Hepatocyte (in vitro differentiated cells): Measurements from ENCODE around the gene NHS. TPM values are rescaled to one million over a fixed set of nuclear protein-coding genes. Genes with fewer than 3 reads are reported as not detected.

Experiments
- DNase-seq: peaks from one replicate; pipeline ENCODE4 v3.0.0-alpha.2; 2016; ENCODE audit warnings: low spot score
- H2AFZ ChIP-seq: fragments of 200-600 bp; sonication (generic); 2 replicates; pipeline ENCODE4 v1.6.0; 2016; ENCODE audit warnings: antibody characterized with exemption, mild to moderate bottlenecking
- H3K27ac ChIP-seq: fragments of 200-600 bp; sonication (generic); 2 replicates; pipeline ENCODE4 v1.5.1; 2016; ENCODE audit warnings: mild to moderate bottlenecking
- H3K27me3 ChIP-seq: fragments of 200-600 bp; sonication (generic); 2 replicates; pipeline ENCODE4 v1.6.1; 2016
- H3K36me3 ChIP-seq: fragments of 200-600 bp; sonication (generic); replicated peaks from 2 replicates; pipeline ENCODE4 v1.5.1; 2016; ENCODE audit warnings: low read depth; ENCODE audit not compliant: insufficient read depth
- H3K4me1 ChIP-seq: fragments of 200-600 bp; sonication (generic); 2 replicates; pipeline ENCODE4 v1.5.1; 2016; ENCODE audit warnings: mild to moderate bottlenecking, moderate library complexity; ENCODE audit not compliant: insufficient read depth
- H3K4me2 ChIP-seq: fragments of 200-600 bp; sonication (generic); 2 replicates; pipeline ENCODE4 v1.6.0; 2016
- H3K4me3 ChIP-seq: fragments of 200-600 bp; sonication (generic); 2 replicates; pipeline ENCODE4 v1.5.1; 2016; ENCODE audit warnings: mild to moderate bottlenecking
- H3K79me2 ChIP-seq: fragments of 200-600 bp; sonication (generic); 2 replicates; pipeline ENCODE4 v1.6.0; 2017; ENCODE audit warnings: mild to moderate bottlenecking
- H3K9me2 ChIP-seq: fragments of 200-600 bp; sonication (generic); replicated peaks from 2 replicates; pipeline ENCODE4 v1.6.0; 2017; ENCODE audit warnings: mild to moderate bottlenecking; ENCODE audit not compliant: insufficient read depth
- H3K9me3 ChIP-seq: fragments of 200-600 bp; sonication (generic); 2 replicates; pipeline ENCODE4 v1.5.1; 2016; ENCODE audit warnings: low read depth, mild to moderate bottlenecking
- H4K20me1 ChIP-seq: fragments of 200-600 bp; sonication (generic); 2 replicates; pipeline ENCODE4 v1.6.0; 2016; ENCODE audit warnings: mild to moderate bottlenecking; ENCODE audit not compliant: insufficient read depth, poor library complexity, severe bottlenecking
- EZH2 ChIP-seq: fragments of 200-600 bp; sonication (generic); IDR thresholded peaks from 2 replicates; pipeline ENCODE4 v1.6.1; 2016; ENCODE audit warnings: antibody characterized with exemption, mild to moderate bottlenecking, borderline replicate concordance
- EZH2phosphoT487 ChIP-seq: fragments of 200-600 bp; sonication (generic); IDR thresholded peaks from one replicate; pipeline ENCODE4 v1.6.1; 2018; ENCODE audit warnings: antibody characterized with exemption, mild to moderate bottlenecking, low read depth, moderate library complexity; ENCODE audit not compliant: unreplicated experiment, severe bottlenecking
- WGBS: methylation state at CpG from one replicate; pipeline ENCODE4 v1.1.6; 2016; ENCODE audit warnings: low lambda C conversion rate; ENCODE audit errors: missing lambda C conversion rate; 5-methylcytosine and 5-hydroxymethylcytosine counted together
- polyA plus RNA-seq: library from polyadenylated mRNA; unstranded; fragments of >200 nt; fragmentation: Nextera tagmentation; extraction: Ambion mirVana; gene quantifications from 2 replicates; pipeline ENCODE4 v1.2.1, GENCODE V29; 2016
- total RNA-seq: library from RNA; depleted of rRNA; stranded (reverse); fragments of >200 nt; gene quantifications from 2 replicates; pipeline ENCODE4 v1.2.3, GENCODE V29; 2014
- TF ChIP-seq, protein P1 (sequence below): fragments of 200-600 bp; sonication (generic); IDR thresholded peaks from 2 replicates; pipeline ENCODE4 v1.5.1; 2016; ENCODE audit warnings: antibody characterized with exemption, mild to moderate bottlenecking; ENCODE audit not compliant: poor library complexity

The NHS gene
- total and polyA plus RNA-seq, 2 experiments from 2014 or later = 0.35 to 3.1 TPM

DNA sequence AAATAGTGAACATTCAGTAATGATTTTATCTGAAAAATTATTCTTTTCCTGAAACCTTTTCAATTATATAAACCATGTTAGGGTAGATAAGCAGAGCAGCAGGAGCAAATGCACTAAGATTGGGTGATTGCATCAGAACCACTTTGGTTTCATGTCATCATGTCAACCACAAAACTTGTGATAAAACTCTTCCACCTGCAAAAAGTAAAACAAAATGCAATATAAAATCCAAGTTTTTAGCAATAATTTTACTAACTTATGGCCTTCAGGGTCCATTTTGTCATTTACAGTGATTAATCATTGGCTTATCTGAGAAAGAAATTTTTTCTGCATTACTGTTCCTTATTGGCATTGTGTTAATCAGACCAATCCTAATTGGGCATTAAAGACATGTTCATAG is 42.4 kb downstream of the NHS start:
- no peaks in the 10 kb centered on the region for H4K20me1 ChIP-seq

DNA sequence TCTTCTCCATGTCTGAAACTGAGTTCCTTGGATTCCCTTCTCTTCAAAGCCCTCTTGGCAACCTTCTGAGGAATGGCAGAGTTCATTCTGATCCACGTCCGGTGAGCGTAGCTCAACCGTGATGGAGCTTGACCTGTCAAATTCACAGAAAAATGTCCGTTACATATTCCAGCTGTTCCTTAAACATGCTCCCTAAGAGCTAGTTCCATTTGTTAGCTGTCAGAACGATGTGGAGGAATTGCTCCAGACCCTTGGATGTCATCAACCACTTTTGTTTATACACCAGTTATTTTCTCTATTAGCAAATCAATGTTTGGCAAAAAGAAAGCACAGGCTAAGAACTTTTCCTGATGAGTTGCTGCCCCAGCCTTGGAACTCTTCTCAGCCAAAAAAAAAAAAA is 50.1 kb downstream of the NHS start:
- no peaks in the 10 kb centered on the region for H3K27me3 ChIP-seq
- H3K36me3 ChIP-seq = no peaks in the 10 kb centered on the region
- H3K9me3 ChIP-seq = no peaks in the 10 kb centered on the region
- WGBS = 72% methylated on average over 6 of the region's 6 CpGs
- no peak overlapping the region for H3K4me2 ChIP-seq
- H3K4me3 ChIP-seq = no peak overlapping the region
- H4K20me1 ChIP-seq = no peaks in the 10 kb centered on the region
- H3K4me1 ChIP-seq = no peaks in the 10 kb centered on the region
- no peak overlapping the region for H3K27ac ChIP-seq
- no peaks in the 10 kb centered on the region for H3K79me2 ChIP-seq
- no peak for TF ChIP-seq EZH2phosphoT487
- TF ChIP-seq EZH2 = no peak
- TF ChIP-seq, protein P1, sequence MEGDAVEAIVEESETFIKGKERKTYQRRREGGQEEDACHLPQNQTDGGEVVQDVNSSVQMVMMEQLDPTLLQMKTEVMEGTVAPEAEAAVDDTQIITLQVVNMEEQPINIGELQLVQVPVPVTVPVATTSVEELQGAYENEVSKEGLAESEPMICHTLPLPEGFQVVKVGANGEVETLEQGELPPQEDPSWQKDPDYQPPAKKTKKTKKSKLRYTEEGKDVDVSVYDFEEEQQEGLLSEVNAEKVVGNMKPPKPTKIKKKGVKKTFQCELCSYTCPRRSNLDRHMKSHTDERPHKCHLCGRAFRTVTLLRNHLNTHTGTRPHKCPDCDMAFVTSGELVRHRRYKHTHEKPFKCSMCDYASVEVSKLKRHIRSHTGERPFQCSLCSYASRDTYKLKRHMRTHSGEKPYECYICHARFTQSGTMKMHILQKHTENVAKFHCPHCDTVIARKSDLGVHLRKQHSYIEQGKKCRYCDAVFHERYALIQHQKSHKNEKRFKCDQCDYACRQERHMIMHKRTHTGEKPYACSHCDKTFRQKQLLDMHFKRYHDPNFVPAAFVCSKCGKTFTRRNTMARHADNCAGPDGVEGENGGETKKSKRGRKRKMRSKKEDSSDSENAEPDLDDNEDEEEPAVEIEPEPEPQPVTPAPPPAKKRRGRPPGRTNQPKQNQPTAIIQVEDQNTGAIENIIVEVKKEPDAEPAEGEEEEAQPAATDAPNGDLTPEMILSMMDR = no peak
- no peak for DNase-seq
- no peak overlapping the region for H2AFZ ChIP-seq
- no peaks in the 10 kb centered on the region for H3K9me2 ChIP-seq

More for the DNA sequence above, 42.4 kb downstream of the NHS start:
- Histone ChIP-seq H3K9me2 (no peaks in the 10 kb centered on the region), H2AFZ (no peak overlapping the region), H3K36me3 (no peaks in the 10 kb centered on the region), H3K4me1 (no peaks in the 10 kb centered on the region), H3K4me2 (no peak overlapping the region), H3K9me3 (no peaks in the 10 kb centered on the region), H3K27ac (no peak overlapping the region), H3K4me3 (no peak overlapping the region), H3K27me3 (no peaks in the 10 kb centered on the region), H3K79me2 (no peaks in the 10 kb centered on the region)
- TF ChIP-seq, protein P1 = no peak
- TF ChIP-seq EZH2 (no peak), EZH2phosphoT487 (no peak)
- DNase-seq = no peak

- H3K4me1 ChIP-seq = no peaks in the 10 kb centered on the region
- WGBS = 67% methylated on average over 1 of the region's 1 CpG
Measured at GRCh38 chrX:17425551-17425950, 50.6 kb downstream of the NHS start.

More at GRCh38 chrX:17425551-17425950, 50.6 kb downstream of the NHS start:
- DNase-seq = no peak
- H4K20me1 ChIP-seq = no peaks in the 10 kb centered on the region
- no peak overlapping the region for H3K4me3 ChIP-seq
- TF ChIP-seq, protein P1 = no peak
- no peak for TF ChIP-seq EZH2
- no peak for TF ChIP-seq EZH2phosphoT487
- H3K9me2 ChIP-seq = no peaks in the 10 kb centered on the region
- no peak overlapping the region for H3K4me2 ChIP-seq
- no peaks in the 10 kb centered on the region for H3K36me3 ChIP-seq
- no peaks in the 10 kb centered on the region for H3K27me3 ChIP-seq
- H2AFZ ChIP-seq = no peak overlapping the region
- H3K9me3 ChIP-seq = no peaks in the 10 kb centered on the region
- no peaks in the 10 kb centered on the region for H3K79me2 ChIP-seq
- no peak overlapping the region for H3K27ac ChIP-seq
